GM04504 (cell line): Measurements from ENCODE around the gene TOR3A.
A peak's percentile ranks its signal among the peaks of the same experiment; 100 is the strongest.

ENCODE experiments used
- DNase-seq: peaks from one replicate; pipeline ENCODE4 v3.0.0-alpha.2; 2012; ENCODE audit warnings: low read depth

Gene TOR3A

DNA sequence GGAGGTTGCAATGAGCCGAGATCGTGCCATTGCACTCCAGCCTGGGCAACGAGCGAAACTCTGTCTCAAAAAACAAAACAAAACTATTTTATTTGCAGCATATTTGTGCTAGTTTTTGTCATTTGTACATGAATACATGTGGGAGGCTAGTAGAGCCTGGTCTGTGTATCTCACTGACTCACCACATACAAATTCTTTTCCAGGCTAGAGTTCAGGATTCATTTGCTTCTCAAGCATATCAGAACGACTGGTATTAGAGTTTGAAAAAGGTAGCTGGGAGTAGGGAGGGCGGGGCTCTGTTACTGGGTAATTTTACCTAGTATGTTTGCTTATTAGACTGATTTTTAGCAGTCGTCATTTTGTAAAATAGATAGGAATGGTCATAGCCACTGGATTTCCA, 4.5 kb upstream of the TOR3A start:
- DNase-seq, result no peak

DNA sequence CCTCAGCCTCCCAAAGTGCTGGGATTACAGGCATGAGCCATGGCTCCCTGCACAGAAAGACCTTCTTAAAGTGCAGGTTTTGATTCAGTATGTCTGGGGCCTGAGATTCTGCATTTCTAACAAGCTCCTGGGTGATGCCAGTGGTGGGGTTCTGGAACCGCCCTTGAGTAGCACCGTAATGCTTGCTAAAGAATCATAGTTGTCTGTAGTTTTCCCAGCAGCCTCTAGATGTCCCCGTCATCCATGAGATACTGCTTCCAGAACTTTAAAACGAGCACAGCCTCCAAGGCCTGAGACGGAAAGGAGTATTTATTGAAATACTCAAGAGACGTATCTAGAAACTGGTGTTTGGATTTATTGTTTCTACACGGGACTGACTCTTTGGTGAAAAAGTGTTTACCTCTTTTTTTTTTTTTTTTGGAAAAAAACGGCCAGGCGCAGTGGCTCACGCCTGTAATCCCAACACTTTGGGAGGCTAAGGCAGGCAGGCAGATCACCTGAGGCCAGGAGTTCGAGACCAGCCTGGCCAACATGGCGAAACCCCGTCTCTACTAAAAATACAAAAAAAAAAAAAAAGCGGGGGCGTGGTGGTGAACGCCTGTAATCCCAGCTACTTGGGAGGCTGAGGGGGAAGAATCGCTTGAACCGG, 2.6 kb upstream of the TOR3A start:
- no peak for DNase-seq

DNA sequence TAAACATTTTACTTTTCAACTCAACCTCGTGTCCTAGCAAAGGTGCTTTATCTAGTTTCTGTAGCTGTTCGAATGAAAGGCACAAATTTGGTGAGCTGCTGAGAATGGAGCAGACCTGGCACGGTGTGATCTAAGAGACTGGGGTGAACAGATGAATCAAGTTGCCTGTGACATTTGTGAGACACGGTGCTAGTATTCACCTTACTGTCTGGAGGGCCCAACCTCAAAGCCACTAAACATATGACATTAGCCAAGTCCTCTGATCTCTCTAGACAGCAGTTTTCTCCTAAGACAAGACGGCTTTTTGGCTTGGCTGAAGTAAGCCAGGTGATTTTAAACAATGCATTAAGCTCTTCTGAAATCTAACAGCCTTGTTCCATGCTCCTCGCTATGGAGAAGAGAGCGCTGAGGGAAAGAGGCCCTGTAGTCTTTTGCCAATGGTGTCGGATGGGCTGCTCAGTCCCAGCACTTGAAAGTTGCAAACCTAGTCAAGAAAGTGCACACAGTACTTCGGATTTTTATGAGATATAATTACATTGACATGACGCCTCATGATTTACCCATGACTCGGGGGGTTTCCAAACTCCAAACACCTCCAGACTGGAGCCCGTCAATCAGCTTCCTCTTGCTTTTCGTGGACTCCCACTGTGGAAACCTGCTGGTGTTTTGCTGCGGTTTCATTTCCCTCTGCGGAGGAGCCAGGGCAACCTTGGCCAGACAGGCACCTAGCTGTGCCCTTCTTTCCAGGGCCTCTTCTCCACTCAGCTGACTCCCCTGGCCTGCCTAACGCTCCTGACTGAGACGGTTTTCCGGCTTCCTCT, 794 bp upstream of the TOR3A start:
- DNase-seq, result no peak

DNA sequence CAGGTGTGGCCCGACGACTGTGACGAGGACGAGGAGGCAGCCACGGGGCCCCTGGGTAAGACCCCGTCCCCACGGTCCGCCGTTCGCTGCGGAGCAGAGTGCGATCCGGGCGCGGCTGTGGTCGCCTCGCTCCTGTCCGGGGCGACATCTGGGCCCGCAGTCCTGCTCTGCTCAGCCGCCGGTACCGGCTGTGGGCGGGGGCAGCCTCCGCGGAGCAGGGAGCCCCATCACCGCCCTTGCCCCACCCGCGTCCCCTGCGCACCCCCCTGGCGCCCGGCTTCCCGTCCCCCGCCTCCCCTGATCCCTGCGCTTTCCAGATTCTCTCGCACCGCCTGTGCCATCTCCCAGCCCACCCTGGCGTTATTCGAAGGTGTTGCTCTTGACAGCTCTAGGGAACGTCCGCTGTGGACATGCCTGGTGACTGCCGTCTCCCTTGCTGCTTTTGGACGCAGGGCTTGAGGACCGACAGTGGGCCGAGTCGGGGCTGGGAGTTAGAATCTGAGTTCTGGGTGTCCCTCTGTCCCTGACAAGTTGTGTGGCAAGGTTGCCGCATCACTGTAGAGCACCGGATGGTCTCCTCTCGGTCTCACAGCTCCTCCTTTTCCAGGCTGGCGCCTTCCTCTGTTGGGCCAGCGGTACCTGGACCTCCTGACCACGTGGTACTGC, 596 bp downstream of the TOR3A start:
- DNase-seq, result no peak

DNA sequence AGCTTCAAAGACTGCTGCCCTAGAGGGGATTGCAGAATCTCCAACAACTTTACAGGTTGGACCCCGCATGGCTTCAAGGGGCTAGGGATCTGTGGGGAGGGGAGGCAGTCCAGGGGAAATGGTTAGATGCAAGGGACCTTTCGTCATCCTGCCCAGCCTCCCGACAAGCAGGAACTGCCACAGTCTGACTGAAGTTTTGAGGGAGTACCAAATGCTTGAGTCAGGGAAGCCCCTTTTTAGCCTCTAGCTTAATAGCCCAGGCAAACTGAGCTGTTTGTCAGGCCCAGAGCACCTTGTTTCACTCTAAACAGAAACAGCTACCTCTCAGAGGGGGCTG, 1.1 kb downstream of the TOR3A start:
- DNase-seq, result no peak

DNA sequence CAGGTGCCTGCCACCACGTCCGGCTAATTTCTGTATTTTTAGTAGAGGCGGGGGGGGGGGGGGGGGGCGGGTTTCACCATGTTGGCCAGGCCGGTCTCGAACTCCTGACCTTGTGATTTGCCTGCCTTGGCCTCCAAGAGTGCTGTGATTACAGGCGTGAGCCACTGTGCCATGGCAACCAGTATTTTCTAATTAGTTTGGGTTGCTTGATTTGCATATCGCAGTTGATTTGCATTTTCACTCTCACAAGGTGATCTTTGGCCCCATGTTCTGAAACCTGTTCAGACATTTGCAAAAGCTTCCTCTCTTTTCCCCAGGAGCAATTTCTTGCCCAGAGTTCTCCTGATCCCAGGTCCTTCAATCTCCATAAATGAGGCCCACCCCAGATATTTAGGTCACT, 1.7 kb downstream of the TOR3A start:
- no peak for DNase-seq

DNA sequence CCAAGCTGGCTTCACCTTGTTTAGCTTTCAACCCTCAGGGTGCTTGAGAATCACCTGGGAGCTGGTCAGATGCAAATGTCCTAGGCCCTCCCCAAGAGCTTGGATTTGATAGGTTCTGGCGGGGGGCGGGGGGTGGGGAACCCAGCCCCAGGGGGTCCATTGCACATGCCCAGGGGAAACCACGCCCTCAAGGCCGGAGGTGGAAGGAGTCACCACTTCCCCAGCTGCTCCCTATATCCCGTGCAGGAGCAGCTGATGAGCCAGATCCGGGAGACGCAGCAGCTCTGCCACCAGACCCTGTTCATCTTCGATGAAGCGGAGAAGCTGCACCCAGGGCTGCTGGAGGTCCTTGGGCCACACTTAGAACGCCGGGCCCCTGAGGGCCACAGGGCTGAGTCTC, 5.8 kb downstream of the TOR3A start:
- no peak for DNase-seq

DNA sequence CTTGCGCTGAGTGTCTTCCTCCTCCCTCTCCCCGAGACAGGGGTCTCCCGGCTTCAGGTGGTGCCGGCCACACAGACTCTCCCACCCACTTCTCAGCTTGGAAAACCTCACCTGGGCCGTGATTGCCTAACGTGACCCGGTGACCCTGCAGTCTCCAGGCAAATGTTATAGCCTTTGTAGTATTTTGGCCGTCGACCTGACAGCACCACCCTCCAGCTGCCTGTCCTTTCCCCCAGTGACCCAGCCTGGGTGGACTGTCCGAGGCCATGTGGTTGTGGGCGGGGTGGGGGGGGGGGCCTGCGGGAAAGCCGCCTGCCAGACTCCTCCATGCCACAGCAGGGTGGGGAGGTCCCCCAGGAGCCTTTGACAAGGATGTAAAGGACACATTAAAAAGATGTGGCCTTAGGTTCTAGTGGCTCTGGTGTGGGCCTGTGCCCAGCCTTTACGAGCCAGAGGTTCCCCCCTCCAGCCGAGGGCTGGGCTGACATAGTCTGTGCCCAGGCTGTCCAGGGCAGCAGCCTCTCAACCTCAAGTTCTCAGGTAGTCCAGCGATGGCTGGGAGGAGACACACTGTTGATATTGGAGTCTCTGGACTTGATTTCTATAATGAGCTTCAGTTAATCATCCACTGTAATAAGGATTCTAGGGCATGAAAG, 8.1 kb downstream of the TOR3A start:
- no peak for DNase-seq

DNA sequence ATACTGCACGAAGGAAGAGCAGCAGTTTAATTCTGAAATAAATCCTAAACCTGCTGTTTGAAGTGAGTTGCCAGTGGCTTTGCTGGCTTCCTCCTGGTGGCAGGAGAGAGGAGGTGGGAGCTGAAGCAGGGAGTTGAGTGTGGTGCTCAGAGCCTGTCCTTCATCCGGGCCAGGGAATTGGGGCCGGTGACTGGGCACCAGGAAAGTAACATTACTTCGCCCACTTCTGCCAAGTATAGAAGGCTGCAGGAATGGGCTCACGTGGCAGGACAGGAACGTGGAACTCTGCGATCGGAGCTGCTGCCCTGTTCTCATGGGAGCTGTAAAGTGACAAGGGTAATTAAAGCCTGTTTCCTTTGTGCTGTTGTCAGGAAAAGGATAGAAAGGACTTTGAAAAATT, 8.7 kb downstream of the TOR3A start:
- DNase-seq, result no peak

DNA sequence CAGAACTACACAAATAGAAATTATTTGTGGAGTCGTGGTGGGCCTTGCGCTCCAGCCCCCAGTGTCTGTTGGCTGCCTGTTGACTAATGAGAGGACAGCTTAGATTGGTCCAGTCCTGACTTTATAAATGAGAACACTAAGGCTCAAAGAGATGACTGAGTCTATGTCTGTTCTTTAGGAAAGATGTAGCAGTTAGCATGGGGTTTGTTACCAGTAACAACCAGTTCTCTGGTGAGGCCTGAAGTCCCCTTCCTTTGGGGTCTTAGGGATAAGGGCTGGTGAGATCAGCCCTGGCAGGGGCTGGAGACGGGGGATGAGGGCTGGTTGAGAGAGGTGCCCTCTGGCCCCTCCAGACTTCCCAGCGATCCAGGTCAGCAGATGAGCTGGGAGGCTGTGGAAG, 9.1 kb downstream of the TOR3A start:
- no peak for DNase-seq

DNA sequence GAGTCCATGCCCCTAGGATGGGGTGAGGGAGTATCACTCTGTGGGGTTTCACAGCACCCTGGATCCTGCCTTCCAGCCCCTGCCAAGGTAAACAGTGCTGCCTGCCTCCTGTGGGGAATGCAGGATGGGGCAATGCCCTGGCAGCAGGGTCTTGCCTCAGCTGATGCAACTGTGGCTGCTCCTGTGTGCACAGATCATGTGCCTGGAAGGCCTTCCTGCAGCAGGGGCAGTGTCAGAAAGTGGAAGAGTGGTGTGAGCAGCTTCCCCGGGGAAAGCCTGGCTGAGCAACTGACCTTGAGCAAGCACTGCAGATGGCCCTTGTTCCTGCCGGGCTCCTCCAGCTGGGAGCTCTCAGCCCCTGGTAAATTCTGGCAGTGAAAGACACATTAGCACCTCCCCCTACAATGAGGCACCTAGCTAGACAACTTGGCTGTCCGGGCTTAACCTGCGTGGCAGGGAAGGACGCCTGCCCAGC, 9.9 kb downstream of the TOR3A start:
- peak; percentile 55 for DNase-seq

DNA sequence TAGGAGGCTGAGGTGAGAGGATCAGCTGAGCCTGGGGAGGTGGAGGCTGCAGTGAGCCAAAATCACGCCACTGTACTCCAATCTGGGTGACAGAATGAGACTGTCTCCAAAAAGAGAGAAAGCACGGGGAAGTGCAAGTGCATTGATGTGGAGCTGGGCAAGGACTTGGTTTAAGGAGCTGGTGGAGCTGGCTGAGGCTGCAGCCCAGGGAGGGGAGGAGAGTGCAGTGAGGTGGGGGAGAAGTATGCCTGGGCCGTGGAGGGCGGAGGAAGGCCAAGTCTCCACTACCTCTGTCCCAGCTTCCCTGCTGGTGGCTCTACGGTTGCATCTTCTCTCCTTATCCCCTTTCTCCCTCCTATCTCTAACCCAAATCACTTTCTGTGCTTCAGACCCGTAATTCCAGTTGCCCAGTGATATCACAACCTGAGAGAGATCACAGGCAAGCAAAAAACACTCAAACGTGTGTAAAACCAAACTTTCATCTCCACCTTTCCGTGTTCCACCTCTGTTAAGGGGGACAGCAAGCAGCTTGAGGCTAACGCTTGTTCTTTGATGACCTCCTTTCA, 11.1 kb downstream of the TOR3A start:
- DNase-seq, result no peak

DNA sequence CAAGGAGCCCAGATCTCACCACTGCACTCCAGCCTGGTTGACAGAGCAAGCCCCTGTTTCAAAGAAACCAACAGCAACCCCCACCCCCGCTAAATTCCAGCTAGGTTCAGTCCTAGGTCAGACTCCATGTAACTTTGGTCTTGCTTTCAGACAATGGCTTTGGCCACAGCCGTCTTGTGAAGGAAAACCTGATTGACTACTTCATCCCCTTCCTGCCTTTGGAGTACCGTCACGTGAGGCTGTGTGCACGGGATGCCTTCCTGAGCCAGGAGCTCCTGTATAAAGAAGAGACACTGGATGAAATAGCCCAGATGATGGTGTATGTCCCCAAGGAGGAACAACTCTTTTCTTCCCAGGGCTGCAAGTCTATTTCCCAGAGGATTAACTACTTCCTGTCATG, 12.9 kb downstream of the TOR3A start:
- no peak for DNase-seq

DNA sequence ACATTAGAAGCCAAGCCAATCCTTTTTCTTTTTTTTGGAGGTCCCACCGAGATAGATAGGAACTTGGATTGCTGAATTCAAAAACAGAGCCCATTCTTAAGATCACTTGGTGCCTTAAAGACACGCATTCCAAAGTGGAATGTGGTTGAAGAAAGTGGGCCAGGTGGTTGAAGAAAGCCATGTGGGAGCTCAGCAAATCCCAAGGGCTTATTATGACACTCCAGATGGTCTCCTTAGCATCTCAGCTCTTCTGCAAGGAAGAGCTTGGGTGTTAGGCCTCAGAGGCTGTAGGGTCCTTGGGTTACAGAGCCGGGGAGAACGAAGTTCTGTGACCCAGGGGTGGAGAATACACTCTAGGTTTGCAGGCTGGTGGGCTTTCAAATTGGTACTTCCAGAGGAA, 13.5 kb downstream of the TOR3A start:
- no peak for DNase-seq

DNA sequence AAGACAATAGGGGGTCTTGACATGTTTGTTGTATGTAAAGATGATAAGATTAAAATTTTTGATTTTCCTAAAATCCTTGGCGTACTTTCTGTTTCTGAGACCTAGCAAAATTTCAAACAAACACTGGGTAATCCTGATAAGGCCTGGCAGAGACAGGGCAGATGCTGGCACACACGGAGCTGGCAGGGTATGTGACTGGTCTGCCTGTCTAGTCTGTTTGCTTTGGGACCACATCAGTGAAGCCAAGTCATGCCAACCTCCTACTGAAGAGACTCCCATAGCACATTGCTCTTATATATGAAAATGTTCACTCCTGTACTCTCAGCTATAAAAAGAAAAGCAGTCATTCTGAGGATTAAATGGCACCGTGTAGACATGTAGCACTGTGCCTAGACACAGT, 14.1 kb downstream of the TOR3A start:
- no peak for DNase-seq

DNA sequence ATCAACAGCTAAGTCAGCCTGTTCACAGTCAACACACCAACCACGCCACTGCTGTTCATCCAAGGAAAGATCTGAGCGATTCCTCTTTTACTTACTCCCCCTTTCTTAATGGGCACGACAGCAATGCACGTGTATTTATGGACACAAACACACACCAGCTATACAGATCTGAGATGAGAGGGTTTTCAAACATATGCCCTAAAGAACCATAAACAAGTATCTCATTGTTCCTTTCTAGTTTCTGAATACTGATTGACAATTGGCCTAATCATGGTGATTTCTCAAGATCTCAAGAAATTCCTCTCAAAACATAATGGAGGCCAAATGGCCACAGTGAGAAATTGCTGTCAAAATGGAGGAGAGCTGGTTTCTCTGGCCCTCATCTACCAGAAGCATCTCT, 18.0 kb downstream of the TOR3A start:
- DNase-seq, result no peak

DNA sequence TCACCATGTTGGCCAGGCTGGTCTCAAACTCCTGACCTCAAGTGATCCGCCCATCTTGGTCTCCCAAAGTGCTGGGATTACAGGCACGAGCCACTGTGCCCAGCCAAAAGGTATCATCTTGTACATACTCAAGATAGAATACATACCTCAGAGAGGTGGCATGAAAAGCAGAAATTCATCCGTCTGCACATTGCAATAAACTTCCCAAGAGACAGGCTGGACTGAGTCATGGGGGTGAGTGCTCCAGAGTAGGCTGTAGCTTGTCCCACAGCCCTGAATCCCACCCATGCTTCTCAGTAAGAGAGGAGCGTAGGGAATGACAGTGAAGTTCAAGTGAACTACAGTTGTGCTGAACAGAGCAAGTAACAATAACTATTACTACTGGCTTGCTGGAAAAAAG, 19.7 kb downstream of the TOR3A start:
- DNase-seq, result no peak

DNA sequence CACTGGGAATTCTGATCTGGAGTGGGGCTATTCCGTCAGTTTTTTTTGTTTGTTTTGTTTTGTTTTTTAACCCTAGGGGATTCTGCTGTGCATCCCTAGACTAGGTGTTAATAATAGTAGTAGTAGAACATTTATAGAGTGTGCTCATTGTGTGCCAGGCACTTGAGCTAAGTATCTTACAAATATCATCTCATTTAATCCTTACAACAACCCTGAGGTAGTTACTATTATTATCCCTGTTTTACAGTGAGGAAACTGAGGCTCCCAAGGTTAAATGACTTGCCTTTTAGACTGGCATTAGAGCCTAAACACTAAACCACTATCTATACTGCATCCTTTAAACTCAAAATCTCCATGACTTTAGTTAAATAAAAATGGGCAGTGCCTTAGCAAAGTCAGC, 22.1 kb downstream of the TOR3A start:
- no peak for DNase-seq

DNA sequence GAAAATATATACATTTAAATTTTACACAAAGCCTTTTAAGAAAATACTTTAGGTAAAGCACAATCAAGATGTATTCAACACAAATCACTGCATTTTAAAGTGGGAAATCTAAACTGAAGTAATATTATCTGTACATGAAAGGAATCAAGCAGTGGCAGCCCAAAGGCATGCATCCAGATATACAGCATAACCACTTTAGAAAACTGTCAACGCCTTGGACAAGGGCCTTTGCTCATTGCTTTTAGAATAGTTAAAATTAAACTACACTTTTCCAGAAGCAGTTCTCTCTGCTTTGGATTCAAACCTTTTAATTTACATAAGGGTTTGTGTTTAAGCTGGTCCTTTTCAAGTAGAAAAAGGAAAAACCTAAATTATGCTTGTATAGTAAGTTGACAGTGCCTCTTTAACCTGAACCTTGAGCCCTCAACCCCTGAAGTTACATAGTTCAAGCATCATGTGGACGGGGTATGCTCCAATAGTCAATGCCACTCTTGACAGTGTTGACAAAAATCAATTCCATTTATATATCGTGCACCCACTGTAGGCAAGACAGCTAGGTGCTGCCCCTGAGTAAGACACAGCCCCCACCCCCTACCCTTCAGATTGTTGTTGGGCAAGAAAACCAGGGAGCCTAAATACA, 22.9 kb downstream of the TOR3A start:
- no peak for DNase-seq

DNA sequence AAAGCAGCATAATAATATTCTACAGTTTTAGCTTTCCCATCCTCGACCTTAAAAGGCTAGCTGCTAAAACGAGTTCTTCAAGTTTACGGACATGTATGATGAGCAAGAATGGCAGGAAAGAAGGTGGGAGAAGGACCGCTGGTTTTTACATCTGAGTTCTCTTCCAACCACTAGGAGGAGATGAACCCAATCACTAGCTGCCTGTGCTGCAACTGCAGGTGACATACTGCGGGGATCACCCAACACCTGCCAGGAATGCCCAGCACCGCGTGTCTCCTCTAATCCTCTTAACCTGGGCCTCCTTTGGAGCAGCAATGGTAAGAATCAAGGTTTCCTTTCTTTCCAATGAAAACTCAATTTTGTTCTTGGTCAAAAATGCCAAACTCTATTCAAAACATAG, 23.5 kb downstream of the TOR3A start:
- no peak for DNase-seq

DNA sequence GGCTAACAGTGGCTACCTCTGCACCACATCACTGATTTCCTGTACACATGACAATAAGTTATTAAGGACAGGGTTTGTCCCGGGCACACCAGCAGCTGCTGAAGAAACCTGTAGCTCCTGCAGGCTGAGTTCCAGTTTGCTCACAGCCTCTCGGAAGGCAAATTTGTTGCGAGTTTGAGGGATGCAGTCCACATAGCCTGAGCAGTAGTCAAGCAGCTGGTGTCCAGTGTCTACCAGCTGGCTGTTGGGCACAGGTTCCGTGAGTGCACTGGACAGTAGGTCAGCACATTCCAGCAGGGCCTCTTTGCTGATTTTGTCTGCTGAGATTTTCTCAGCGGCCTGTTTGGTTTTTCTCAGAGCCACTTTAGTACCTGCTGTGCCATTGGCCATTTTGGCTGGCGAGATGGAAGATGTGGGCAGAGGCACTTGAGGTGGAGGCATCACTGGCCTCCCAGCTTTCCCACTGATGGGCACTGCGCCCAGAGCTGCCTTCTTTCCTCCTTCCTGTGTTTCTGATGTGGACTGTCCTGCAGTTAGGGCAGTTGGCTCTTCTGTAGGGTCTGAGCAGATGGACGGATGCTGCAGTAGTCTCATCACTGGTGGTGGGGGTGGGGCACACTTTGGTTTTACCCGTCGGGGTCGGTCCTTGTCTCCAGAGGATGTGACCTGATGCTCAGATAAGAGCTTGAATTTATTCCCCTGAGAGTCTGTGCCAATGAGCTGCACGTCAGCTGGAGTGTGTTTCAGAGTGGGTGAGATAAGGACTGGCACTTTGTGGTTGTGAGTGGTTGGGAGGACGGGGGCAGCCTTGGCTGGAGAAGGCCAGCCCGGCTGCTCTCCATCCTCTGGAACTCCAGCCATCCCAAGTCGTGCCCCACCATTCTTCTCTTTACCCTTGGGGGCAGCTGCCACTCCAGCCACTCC, 26.1 kb downstream of the TOR3A start:
- no peak for DNase-seq
